Caco-2 (cell line): Measurements from ENCODE around the gene RASGRP1. TPM values are rescaled to one million over a fixed set of nuclear protein-coding genes. Genes with fewer than 3 reads are reported as not detected.

ENCODE experiments used
- BruUV-seq: library from RNA; stranded (reverse); fragments of 400-500 nt; replicated peaks from 2 replicates; lab custom pipeline; 2021; lab: Mats Ljungman, UMichigan
- CTCF ChIA-PET: fragments of 300-600 bp; sonication (Branson Sonifier 250); formaldehyde crosslinking; loops from one replicate; lab custom pipeline; 2022; ENCODE audit warnings: antibody characterized with exemption; lab: Charles Lee
- POLR2A ChIA-PET: fragments of 300-600 bp; sonication (Branson Sonifier 250); formaldehyde crosslinking; loops from one replicate; lab custom pipeline; 2022; ENCODE audit warnings: antibody characterized with exemption; lab: Charles Lee
- DNase-seq, 2 experiments: peaks; one replicate each; pipeline versions ENCODE4 v3.0.0 to v3.0.0-alpha.2; 2020 to 2022
- H3K27me3 ChIP-seq: replicated peaks from 2 replicates; pipeline ENCODE4 v1.6.0; 2011; ENCODE audit warnings: low read length; ENCODE audit not compliant: control insufficient read depth, insufficient read depth
- H3K36me3 ChIP-seq: 2 replicates; pipeline ENCODE4 v1.5.1; 2011; ENCODE audit warnings: low read length; ENCODE audit not compliant: control insufficient read depth, insufficient read depth
- H3K4me1 ChIP-seq: fragments of 250-450 bp; sonication (Bioruptor Pico); 2 replicates; pipeline ENCODE4 v1.5.1; 2020; ENCODE audit warnings: mild to moderate bottlenecking
- H3K4me3 ChIP-seq: 2 replicates; pipeline ENCODE4 v1.5.1; 2011; ENCODE audit warnings: low read depth, mild to moderate bottlenecking, control low read depth, low read length
- H3K9me3 ChIP-seq: fragments of 250-450 bp; sonication (Bioruptor Pico); 2 replicates; pipeline ENCODE4 v1.5.1; 2020; ENCODE audit warnings: mild to moderate bottlenecking, moderate library complexity
- H3K27ac Mint-ChIP-seq: one replicate; pipeline ENCODE4 v1.8.0; 2022; ENCODE audit warnings: mixed read lengths; ENCODE audit not compliant: unreplicated experiment
- H3K27me3 Mint-ChIP-seq: one replicate; pipeline ENCODE4 v1.8.0; 2022; ENCODE audit warnings: mixed read lengths; ENCODE audit not compliant: insufficient read depth, unreplicated experiment
- H3K36me3 Mint-ChIP-seq: one replicate; pipeline ENCODE4 v1.8.0; 2022; ENCODE audit warnings: mild to moderate bottlenecking, mixed read lengths; ENCODE audit not compliant: insufficient read depth, unreplicated experiment
- H3K4me1 Mint-ChIP-seq: one replicate; pipeline ENCODE4 v1.8.0; 2022; ENCODE audit warnings: low read depth, mixed read lengths; ENCODE audit not compliant: unreplicated experiment
- H3K4me3 Mint-ChIP-seq: one replicate; pipeline ENCODE4 v1.8.0; 2022; ENCODE audit warnings: mild to moderate bottlenecking, moderate library complexity, mixed read lengths; ENCODE audit not compliant: unreplicated experiment
- H3K9me3 Mint-ChIP-seq: one replicate; pipeline ENCODE4 v1.8.0; 2022; ENCODE audit warnings: mixed read lengths; ENCODE audit not compliant: unreplicated experiment
- intact Hi-C: fragments of 100-400 bp; cut with micrococcal nuclease; formaldehyde crosslinking; loops from one replicate; pipeline ENCODE4 v1.10.0; 2022; ENCODE audit not compliant: unreplicated experiment
- total RNA-seq: library from RNA; stranded (reverse); gene quantifications from 2 replicates; pipeline ENCODE4 v1.2.3, GENCODE V29; 2022
- TF ChIP-seq, protein P1 (sequence below), 2 experiments: fragments of 200-600 bp in 1 of 2; IDR thresholded peaks; 1 replicate in 1 of 2; 2 replicates in 1 of 2; pipeline versions ENCODE4 v1.5.1 to v1.8.0; 2011 to 2022; ENCODE audit warnings: antibody characterized with exemption in 1 of 2, control low read depth in 1 of 2, inconsistent platforms in 1 of 2, low read depth in 1 of 2, low read length in 1 of 2, mild to moderate bottlenecking in 1 of 2, moderate library complexity in 1 of 2; ENCODE audit not compliant: insufficient read depth in 1 of 2, severe bottlenecking in 1 of 2, unreplicated experiment in 1 of 2

RASGRP1 gene
- total RNA-seq, 1 experiment from 2014 or later = 7.3 TPM

GRCh38 chr15:38521316-38521715 lies 43.3 kb downstream of the RASGRP1 start:
- TF ChIP-seq, protein P1, sequence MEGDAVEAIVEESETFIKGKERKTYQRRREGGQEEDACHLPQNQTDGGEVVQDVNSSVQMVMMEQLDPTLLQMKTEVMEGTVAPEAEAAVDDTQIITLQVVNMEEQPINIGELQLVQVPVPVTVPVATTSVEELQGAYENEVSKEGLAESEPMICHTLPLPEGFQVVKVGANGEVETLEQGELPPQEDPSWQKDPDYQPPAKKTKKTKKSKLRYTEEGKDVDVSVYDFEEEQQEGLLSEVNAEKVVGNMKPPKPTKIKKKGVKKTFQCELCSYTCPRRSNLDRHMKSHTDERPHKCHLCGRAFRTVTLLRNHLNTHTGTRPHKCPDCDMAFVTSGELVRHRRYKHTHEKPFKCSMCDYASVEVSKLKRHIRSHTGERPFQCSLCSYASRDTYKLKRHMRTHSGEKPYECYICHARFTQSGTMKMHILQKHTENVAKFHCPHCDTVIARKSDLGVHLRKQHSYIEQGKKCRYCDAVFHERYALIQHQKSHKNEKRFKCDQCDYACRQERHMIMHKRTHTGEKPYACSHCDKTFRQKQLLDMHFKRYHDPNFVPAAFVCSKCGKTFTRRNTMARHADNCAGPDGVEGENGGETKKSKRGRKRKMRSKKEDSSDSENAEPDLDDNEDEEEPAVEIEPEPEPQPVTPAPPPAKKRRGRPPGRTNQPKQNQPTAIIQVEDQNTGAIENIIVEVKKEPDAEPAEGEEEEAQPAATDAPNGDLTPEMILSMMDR (IDR thresholded peaks at IDR 0.05; ENCODE audit: insufficient read depth in 1 of 2, low read depth in 1 of 2, low read length in 1 of 2, severe bottlenecking in 1 of 2, unreplicated experiment in 1 of 2) = no peak
- no peaks in the 10 kb centered on the region for H3K27me3 Mint-ChIP-seq
- Histone ChIP-seq H3K4me3 (no peak overlapping the region), H3K36me3 (no peaks in the 10 kb centered on the region), H3K27me3 (no peaks in the 10 kb centered on the region), H3K4me1 (no peaks in the 10 kb centered on the region), H3K9me3 (no peaks in the 10 kb centered on the region)
- POLR2A ChIA-PET = no interaction called here
- H3K4me1 Mint-ChIP-seq = no peaks in the 10 kb centered on the region
- no peaks in the 10 kb centered on the region for H3K9me3 Mint-ChIP-seq
- CTCF ChIA-PET = interaction anchor here (1.4 kb wide), 1 partner anchor 43 kb away, joined by 3 read pairs; no protein-coding TSS in a partner anchor
- intact Hi-C loops = no loop called here
- no peak for DNase-seq
- no TSS peak for BruUV-seq
- no peak overlapping the region for H3K4me3 Mint-ChIP-seq
- H3K36me3 Mint-ChIP-seq = no peaks in the 10 kb centered on the region
- no peak overlapping the region for H3K27ac Mint-ChIP-seq

- H3K27me3 Mint-ChIP-seq = no peaks in the 10 kb centered on the region
- BruUV-seq = no TSS peak
- no peak overlapping the region for H3K27ac Mint-ChIP-seq
- DNase-seq = no peak
- H3K9me3 Mint-ChIP-seq = no peaks in the 10 kb centered on the region
- no peaks in the 10 kb centered on the region for H3K4me1 ChIP-seq
- POLR2A ChIA-PET = no interaction called here
- no peaks in the 10 kb centered on the region for H3K4me1 Mint-ChIP-seq
- CTCF ChIA-PET = no interaction called here
- H3K36me3 Mint-ChIP-seq = no peaks in the 10 kb centered on the region
- H3K4me3 ChIP-seq = no peak overlapping the region
- no peaks in the 10 kb centered on the region for H3K27me3 ChIP-seq
- no peak overlapping the region for H3K4me3 Mint-ChIP-seq
- no peaks in the 10 kb centered on the region for H3K9me3 ChIP-seq
- TF ChIP-seq, protein P1 (IDR thresholded peaks at IDR 0.05; ENCODE audit: insufficient read depth in 1 of 2, low read depth in 1 of 2, low read length in 1 of 2, severe bottlenecking in 1 of 2, unreplicated experiment in 1 of 2) = no peak
- intact Hi-C loops = no loop called here
- H3K36me3 ChIP-seq = no peaks in the 10 kb centered on the region
Measured at GRCh38 chr15:38520035-38520434, 44.6 kb downstream of the RASGRP1 start.

DNA sequence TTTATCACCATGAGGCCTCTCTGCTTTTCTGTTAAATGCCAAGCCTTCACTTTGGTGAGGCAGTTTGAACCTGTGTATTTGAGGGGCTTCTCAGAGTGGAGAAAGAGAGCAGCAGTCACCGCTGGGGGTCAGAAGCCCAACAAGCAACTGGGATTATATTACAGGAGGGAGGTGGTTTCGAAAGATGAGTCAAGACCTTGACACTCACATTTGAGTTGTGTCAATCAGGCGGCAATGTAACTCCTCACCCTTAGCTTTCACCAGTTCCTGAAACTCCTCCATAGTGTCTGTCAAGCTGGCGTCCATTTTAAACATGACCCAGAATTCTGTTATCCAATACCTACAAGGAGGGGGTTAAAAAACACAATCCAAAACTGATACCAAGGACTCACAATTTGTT lies 46.5 kb downstream of the RASGRP1 start:
- H3K27me3 Mint-ChIP-seq = no peaks in the 10 kb centered on the region
- BruUV-seq = no TSS peak
- intact Hi-C loops = no loop called here
- no peak for DNase-seq
- TF ChIP-seq, protein P1 (IDR thresholded peaks at IDR 0.05; ENCODE audit: insufficient read depth in 1 of 2, low read depth in 1 of 2, low read length in 1 of 2, severe bottlenecking in 1 of 2, unreplicated experiment in 1 of 2) = no peak
- ChIA-PET POLR2A (no interaction called here), CTCF (no interaction called here)
- H3K4me1 Mint-ChIP-seq = no peaks in the 10 kb centered on the region
- H3K9me3 ChIP-seq = no peaks in the 10 kb centered on the region
- H3K4me3 ChIP-seq = no peak overlapping the region
- no peaks in the 10 kb centered on the region for H3K36me3 ChIP-seq
- no peaks in the 10 kb centered on the region for H3K27me3 ChIP-seq
- no peak overlapping the region for H3K27ac Mint-ChIP-seq
- H3K36me3 Mint-ChIP-seq = no peaks in the 10 kb centered on the region
- H3K9me3 Mint-ChIP-seq = no peaks in the 10 kb centered on the region
- H3K4me1 ChIP-seq = no peaks in the 10 kb centered on the region
- H3K4me3 Mint-ChIP-seq = no peak overlapping the region
